GM12892 (cell line): ENCODE results near the gene SGSM1.

Source experiments
- POLR2A ChIP-seq: IDR thresholded peaks from 2 replicates; pipeline ENCODE4 v1.6.1; 2011; ENCODE audit warnings: low read depth, low read length, control low read depth
- POLR2AphosphoS5 ChIP-seq: IDR thresholded peaks from 2 replicates; pipeline ENCODE4 v1.6.1; 2011; ENCODE audit warnings: low read depth, low read length, control low read depth

DNA sequence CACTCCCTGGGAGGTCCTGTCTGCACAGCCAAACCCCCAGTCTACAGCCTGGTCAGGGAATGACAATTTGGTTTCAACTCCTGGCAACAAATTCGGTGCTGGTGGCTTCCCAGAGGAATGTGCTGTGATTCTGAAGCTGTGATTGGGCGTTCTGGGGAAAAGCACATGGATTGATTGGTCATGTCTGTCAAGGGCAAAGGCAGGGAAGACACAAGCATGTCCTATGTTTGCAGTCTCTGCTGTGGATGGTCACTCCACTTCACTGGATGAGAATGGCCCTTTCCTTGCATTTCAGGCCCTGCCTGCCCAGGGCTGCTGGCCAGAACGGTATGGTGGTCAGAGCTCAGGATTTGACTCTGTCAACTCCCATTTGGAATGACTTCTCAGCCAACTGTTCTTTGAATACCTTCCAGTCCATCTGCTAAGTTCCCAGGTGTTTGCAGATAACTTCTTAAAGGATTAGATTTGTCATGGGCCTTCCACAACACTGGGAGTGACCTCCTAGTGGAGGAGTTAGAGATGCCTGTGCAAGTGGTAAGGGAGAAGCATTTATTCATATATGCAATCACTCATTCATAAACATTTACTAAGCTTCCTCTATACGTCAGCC, 42.7 kb downstream of the SGSM1 start:
- TF ChIP-seq POLR2A (no peak), POLR2AphosphoS5 (no peak)
